Neural progenitor cell (in vitro differentiated cells): Measurements from ENCODE around the gene UBE3C. TPM values are rescaled to one million over a fixed set of nuclear protein-coding genes. Genes with fewer than 3 reads are reported as not detected.
"Not testable (repeated sequence)": the region's sequence is repeated elsewhere in the genome, so short reads cannot be mapped to it uniquely, and the experiment has no call there.

Experiments
- DNase-seq: peaks from one replicate; pipeline ENCODE4 v3.0.0-alpha.2; 2016; ENCODE audit warnings: low spot score
- H2AFZ ChIP-seq: fragments of 200-600 bp; sonication (generic); replicated peaks from 2 replicates; pipeline ENCODE4 v1.6.1; 2016; ENCODE audit warnings: antibody characterized with exemption
- H3F3A ChIP-seq: fragments of 200-600 bp; sonication (generic); 2 replicates; pipeline ENCODE4 v1.6.1; 2016; ENCODE audit warnings: antibody characterized with exemption, low read depth
- H3K27ac ChIP-seq: fragments of 200-600 bp; sonication (generic); 2 replicates; pipeline ENCODE4 v1.5.1; 2016; ENCODE audit warnings: mild to moderate bottlenecking
- H3K27me3 ChIP-seq: fragments of 200-600 bp; sonication (generic); 2 replicates; pipeline ENCODE4 v1.6.1; 2016; ENCODE audit warnings: mild to moderate bottlenecking, moderate library complexity
- H3K36me3 ChIP-seq: fragments of 200-600 bp; sonication (generic); 2 replicates; pipeline ENCODE4 v1.5.1; 2016
- H3K4me1 ChIP-seq: fragments of 200-600 bp; sonication (generic); 2 replicates; pipeline ENCODE4 v1.6.1; 2016; ENCODE audit warnings: mixed run types
- H3K4me2 ChIP-seq: fragments of 200-600 bp; sonication (generic); 2 replicates; pipeline ENCODE4 v1.6.1; 2016
- H3K4me3 ChIP-seq: fragments of 200-600 bp; sonication (generic); 2 replicates; pipeline ENCODE4 v1.5.1; 2016
- H3K79me2 ChIP-seq: fragments of 200-600 bp; sonication (generic); 2 replicates; pipeline ENCODE4 v1.6.1; 2016; ENCODE audit warnings: low read depth
- H3K9ac ChIP-seq: fragments of 200-600 bp; sonication (generic); 2 replicates; pipeline ENCODE4 v1.6.1; 2016
- H3K9me3 ChIP-seq: fragments of 200-600 bp; sonication (generic); 2 replicates; pipeline ENCODE4 v1.5.1; 2016; ENCODE audit warnings: low read depth
- H4K20me1 ChIP-seq: fragments of 200-600 bp; sonication (generic); 2 replicates; pipeline ENCODE4 v1.6.1; 2016; ENCODE audit warnings: low read depth
- H3K27ac Mint-ChIP-seq: 3 replicates; pipeline ENCODE4 v1.8.0; 2021; ENCODE audit warnings: mixed read lengths
- H3K27me3 Mint-ChIP-seq: 2 replicates; pipeline ENCODE4 v1.8.0; 2022; ENCODE audit warnings: low read depth, mild to moderate bottlenecking, inconsistent platforms, moderate library complexity, mixed read lengths; ENCODE audit not compliant: insufficient read depth
- H3K36me3 Mint-ChIP-seq: 3 replicates; pipeline ENCODE4 v1.8.0; 2021; ENCODE audit warnings: mixed read lengths
- H3K4me1 Mint-ChIP-seq: 3 replicates; pipeline ENCODE4 v1.8.0; 2021; ENCODE audit warnings: mixed read lengths
- H3K4me3 Mint-ChIP-seq: 3 replicates; pipeline ENCODE4 v1.8.0; 2021; ENCODE audit warnings: mild to moderate bottlenecking, moderate library complexity, mixed read lengths
- H3K9me3 Mint-ChIP-seq: 3 replicates; pipeline ENCODE4 v1.8.0; 2020; ENCODE audit warnings: mixed read lengths
- EZH2 ChIP-seq: fragments of 200-600 bp; sonication (generic); IDR thresholded peaks from 2 replicates; pipeline ENCODE4 v1.6.1; 2017; ENCODE audit warnings: antibody characterized with exemption, mild to moderate bottlenecking, moderate library complexity
- EZH2phosphoT487 ChIP-seq: fragments of 200-600 bp; sonication (generic); IDR thresholded peaks from 2 replicates; pipeline ENCODE4 v1.6.1; 2017; ENCODE audit warnings: antibody characterized with exemption
- total RNA-seq: library from RNA; depleted of rRNA; stranded (reverse); fragments of >200 nt; gene quantifications from 2 replicates; pipeline ENCODE4 v1.2.3, GENCODE V29; 2015; ENCODE audit warnings: low replicate concordance
- TF ChIP-seq, protein P1 (sequence below): fragments of 200-600 bp; sonication (generic); IDR thresholded peaks from 2 replicates; pipeline ENCODE4 v1.5.1; 2017; ENCODE audit warnings: antibody characterized with exemption, mild to moderate bottlenecking

Gene UBE3C
- total RNA-seq, 1 donor from 2014 or later: 65.9 TPM

DNA sequence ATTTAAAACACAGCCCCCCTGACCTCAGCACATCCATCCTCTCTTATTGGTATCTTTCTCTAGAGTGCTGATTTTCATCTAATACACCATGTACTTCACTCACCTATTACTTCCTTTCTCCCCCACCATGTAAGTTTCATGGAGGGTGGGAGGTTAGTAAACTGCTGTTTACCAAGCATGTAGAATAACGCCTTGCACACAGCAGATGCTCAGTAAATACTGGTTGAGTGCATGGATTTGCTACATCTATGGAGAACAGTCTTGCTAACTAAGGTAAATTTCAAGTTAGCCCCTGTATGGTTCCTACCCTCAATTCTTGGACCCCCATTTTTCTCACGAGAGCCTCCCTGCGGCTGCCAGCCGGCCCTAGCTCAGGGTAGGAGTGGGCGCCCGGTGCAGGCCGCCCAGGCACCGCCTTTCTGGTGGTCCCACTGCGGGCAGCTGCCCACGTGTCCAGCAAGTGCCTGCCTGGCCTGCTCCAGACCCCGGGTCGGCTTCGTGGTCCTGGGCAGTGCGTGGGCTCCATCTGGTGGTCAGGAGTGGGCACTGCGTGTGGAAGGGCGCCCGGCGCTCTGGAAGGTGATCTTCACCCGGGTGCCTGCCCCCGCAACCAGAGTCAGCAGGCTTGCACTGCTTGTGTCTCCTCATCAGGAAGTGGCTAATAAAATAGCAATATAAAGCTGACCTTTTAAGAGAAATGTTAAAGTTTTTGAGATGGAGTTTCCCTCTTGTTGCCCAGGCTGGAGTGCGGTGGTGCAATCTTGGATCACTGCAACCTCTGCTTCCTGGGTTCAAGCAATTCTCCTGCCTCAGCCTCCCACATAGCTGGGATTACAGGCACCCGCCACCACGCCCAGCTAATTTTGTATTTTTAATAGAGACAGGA, 134.7 kb downstream of the UBE3C start:
- Histone ChIP-seq H3K36me3 (no peaks in the 10 kb centered on the region), H3K4me1 (no peaks in the 10 kb centered on the region), H3K4me2 (no peak overlapping the region), H2AFZ (no peak overlapping the region), H3K27me3 (no peaks in the 10 kb centered on the region), H4K20me1 (no peaks in the 10 kb centered on the region), H3K79me2 (no peaks in the 10 kb centered on the region), H3K27ac (no peak overlapping the region), H3K9ac (no peak overlapping the region), H3K4me3 (no peak overlapping the region), H3F3A (no peaks in the 10 kb centered on the region), H3K9me3 (no peaks in the 10 kb centered on the region)
- Mint-ChIP-seq H3K27ac (peak overlapping the region; percentile 58), H3K4me1 (peaks cover 9% of the 10 kb centered on the region), H3K4me3 (peak overlapping the region; percentile 17), H3K27me3 (peaks cover 5% of the 10 kb centered on the region), H3K9me3 (no peaks in the 10 kb centered on the region), H3K36me3 (peaks cover 12% of the 10 kb centered on the region)
- peak; percentile 85 for DNase-seq
- no peak for TF ChIP-seq EZH2
- TF ChIP-seq, protein P1, sequence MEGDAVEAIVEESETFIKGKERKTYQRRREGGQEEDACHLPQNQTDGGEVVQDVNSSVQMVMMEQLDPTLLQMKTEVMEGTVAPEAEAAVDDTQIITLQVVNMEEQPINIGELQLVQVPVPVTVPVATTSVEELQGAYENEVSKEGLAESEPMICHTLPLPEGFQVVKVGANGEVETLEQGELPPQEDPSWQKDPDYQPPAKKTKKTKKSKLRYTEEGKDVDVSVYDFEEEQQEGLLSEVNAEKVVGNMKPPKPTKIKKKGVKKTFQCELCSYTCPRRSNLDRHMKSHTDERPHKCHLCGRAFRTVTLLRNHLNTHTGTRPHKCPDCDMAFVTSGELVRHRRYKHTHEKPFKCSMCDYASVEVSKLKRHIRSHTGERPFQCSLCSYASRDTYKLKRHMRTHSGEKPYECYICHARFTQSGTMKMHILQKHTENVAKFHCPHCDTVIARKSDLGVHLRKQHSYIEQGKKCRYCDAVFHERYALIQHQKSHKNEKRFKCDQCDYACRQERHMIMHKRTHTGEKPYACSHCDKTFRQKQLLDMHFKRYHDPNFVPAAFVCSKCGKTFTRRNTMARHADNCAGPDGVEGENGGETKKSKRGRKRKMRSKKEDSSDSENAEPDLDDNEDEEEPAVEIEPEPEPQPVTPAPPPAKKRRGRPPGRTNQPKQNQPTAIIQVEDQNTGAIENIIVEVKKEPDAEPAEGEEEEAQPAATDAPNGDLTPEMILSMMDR: peak; percentile 93

GRCh38 chr7:157274094-157274634, 135.4 kb downstream of the UBE3C start:
- not testable (repeated sequence) for H3K27ac Mint-ChIP-seq, H3K9ac ChIP-seq, H3K9me3 Mint-ChIP-seq, H3K79me2 ChIP-seq, H3K9me3 ChIP-seq, H3K4me1 ChIP-seq, H3K36me3 ChIP-seq, H3K27me3 Mint-ChIP-seq, H3F3A ChIP-seq, H3K27me3 ChIP-seq, H3K4me3 ChIP-seq, H3K4me2 ChIP-seq, H3K4me1 Mint-ChIP-seq, DNase-seq, H2AFZ ChIP-seq, H3K4me3 Mint-ChIP-seq, H4K20me1 ChIP-seq, H3K36me3 Mint-ChIP-seq, H3K27ac ChIP-seq

- Mint-ChIP-seq H3K4me1 (peaks cover 9% of the 10 kb centered on the region), H3K27me3 (peaks cover 5% of the 10 kb centered on the region), H3K36me3 (peaks cover 5% of the 10 kb centered on the region), H3K4me3 (no peak overlapping the region), H3K27ac (no peak overlapping the region), H3K9me3 (no peaks in the 10 kb centered on the region)
- Histone ChIP-seq H3K4me2 (no peak overlapping the region), H3K9ac (no peak overlapping the region), H3K79me2 (no peaks in the 10 kb centered on the region), H3K27me3 (no peaks in the 10 kb centered on the region), H3F3A (no peaks in the 10 kb centered on the region), H3K4me1 (no peaks in the 10 kb centered on the region), H3K27ac (no peak overlapping the region), H3K4me3 (no peak overlapping the region), H3K9me3 (no peaks in the 10 kb centered on the region), H3K36me3 (no peaks in the 10 kb centered on the region), H4K20me1 (no peaks in the 10 kb centered on the region), H2AFZ (no peak overlapping the region)
- DNase-seq: no peak
- TF ChIP-seq, protein P1: no peak
- TF ChIP-seq EZH2phosphoT487 (no peak), EZH2 (no peak)
Observed at GRCh38 chr7:157274991-157275427, 136.3 kb downstream of the UBE3C start.

DNA sequence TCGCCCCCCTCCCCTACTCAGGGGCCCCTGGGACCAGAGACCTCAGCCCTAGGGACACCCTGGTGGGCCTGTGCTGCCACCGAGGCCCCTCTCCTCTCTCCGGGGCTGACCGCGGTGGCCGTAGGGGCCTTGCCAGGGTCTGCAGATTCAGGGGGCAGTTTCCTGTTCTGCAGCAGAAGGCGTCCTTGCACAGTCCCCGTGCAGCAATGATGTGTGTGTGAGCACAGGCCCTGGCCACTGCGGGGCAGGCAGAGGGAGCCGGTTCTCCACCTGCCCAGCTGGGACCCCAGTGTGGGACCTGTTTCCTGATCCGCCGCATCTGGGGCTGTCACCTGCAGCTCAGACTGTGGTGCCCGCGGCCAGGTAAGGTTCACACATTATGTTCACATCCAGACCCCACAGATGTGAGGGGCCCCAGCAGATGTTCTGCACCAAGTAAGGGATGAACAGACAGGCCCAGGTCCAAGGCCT, 137.4 kb downstream of the UBE3C start:
- H3K4me3 Mint-ChIP-seq: no peak overlapping the region
- no peak overlapping the region for H2AFZ ChIP-seq

More for the DNA sequence above, 137.4 kb downstream of the UBE3C start:
- H3F3A ChIP-seq: no peaks in the 10 kb centered on the region
- H3K27me3 ChIP-seq: no peaks in the 10 kb centered on the region
- H3K27me3 Mint-ChIP-seq: peaks cover 5% of the 10 kb centered on the region
- no peaks in the 10 kb centered on the region for H3K4me1 ChIP-seq
- no peaks in the 10 kb centered on the region for H3K79me2 ChIP-seq
- no peaks in the 10 kb centered on the region for H3K36me3 ChIP-seq
- no peak overlapping the region for H3K9ac ChIP-seq
- DNase-seq: no peak
- no peak overlapping the region for H3K27ac ChIP-seq
- no peaks in the 10 kb centered on the region for H3K9me3 ChIP-seq
- H4K20me1 ChIP-seq: no peaks in the 10 kb centered on the region
- TF ChIP-seq EZH2phosphoT487: no peak
- TF ChIP-seq, protein P1: no peak
- TF ChIP-seq EZH2: no peak
- no peak overlapping the region for H3K4me2 ChIP-seq
- H3K27ac Mint-ChIP-seq: no peak overlapping the region
- no peak overlapping the region for H3K4me3 ChIP-seq
- no peaks in the 10 kb centered on the region for H3K9me3 Mint-ChIP-seq
- H3K4me1 Mint-ChIP-seq: peaks cover 9% of the 10 kb centered on the region
- H3K36me3 Mint-ChIP-seq: peaks cover 3% of the 10 kb centered on the region
